Posterior vena cava (tissue), 2 donors: ENCODE measurements around the gene SLC9A5. TPM values are rescaled to one million over a fixed set of nuclear protein-coding genes. Genes with fewer than 3 reads are reported as not detected.

Source experiments
- DNase-seq: peaks from one replicate; pipeline ENCODE4 v3.0.0-alpha.2; 2020; ENCODE audit warnings: low spot score
- intact Hi-C, 2 donors: fragments of 100-400 bp; cut with DNase I; formaldehyde crosslinking; loops; one replicate each; pipeline versions ENCODE4 v1.14.1 to v1.14.2; 2022 to 2023
- microRNA-seq, 2 donors: library from miRNA; unstranded; fragments of <30 nt; microRNA quantifications; one replicate each; pipeline ENCODE4 v1.2.0, GENCODE V29; 2020 to 2021; ENCODE audit warnings: borderline microRNAs expressed in 2 of 2
- total RNA-seq, 2 donors: library from RNA; stranded (reverse); fragmentation: NEBNext Ultra II Directional; extraction: Animal tissue kit (Norgen Biotek cat#: 25700); gene quantifications; one replicate each; pipeline ENCODE4 v1.2.1, GENCODE V29; 2021
- donor health status: DM: yes; HTN: yes; CAD: no.
- donor health status: DM: yes; HTN: yes; CAD: no.

SLC9A5 gene
- total RNA-seq, 2 donors from 2014 or later, result 0.57 to 1.1 TPM

- intact Hi-C loops, result no loop called here
- no peak for DNase-seq
These were observed 45.5 kb downstream of the SLC9A5 start for GRCh38 chr16:67294171-67294757.

GRCh38 chr16:67294938-67295361 lies 46.2 kb downstream of the SLC9A5 start:
- intact Hi-C loops, result no loop called here
- DNase-seq, result no peak

- peak; percentile 1 for DNase-seq
- intact Hi-C loops, result no loop called here
These were observed 47.6 kb downstream of the SLC9A5 start for GRCh38 chr16:67296420-67296819.

- no peak for DNase-seq
- intact Hi-C loops, result no loop called here
These were observed 49.5 kb downstream of the SLC9A5 start for GRCh38 chr16:67298277-67298676.

GRCh38 chr16:67299269-67299668 lies 50.5 kb downstream of the SLC9A5 start:
- DNase-seq, result no peak
- intact Hi-C loops, result no loop called here

DNA sequence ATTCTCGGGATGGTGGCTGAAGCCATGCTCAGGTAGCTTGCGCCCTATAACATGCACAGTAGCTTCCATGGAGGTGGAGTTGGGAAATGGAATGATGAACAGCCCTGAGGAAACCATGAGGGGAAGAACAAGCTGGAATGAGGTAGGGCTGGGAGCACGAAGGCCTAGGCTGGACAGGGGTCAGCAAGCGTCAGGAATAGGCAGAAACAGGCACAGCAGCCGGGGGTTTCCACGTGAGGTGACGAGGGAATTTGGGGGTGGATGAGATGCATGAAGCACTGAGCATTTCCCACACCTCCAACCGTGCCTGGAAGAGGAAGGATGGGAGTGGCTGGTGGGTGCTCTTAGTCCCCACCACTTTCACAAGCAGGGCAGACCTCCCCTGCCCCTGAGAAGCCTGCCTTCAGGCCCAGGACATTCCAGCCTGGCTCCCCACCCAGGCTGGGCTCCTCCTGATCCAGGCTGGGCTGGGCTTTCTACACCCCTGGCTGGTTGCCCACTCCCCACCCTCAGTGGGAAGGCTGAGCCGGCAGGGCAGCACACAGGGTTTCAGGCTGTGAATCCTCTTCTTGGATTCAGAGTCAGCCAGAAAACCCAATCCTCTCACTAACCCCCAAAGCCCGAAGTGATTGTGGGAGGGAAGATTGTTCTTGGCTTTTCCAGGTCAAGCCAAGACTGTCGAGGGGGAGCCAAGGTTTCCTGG lies 52.5 kb downstream of the SLC9A5 start:
- intact Hi-C loops, result no loop called here
- peak; percentile 93 for DNase-seq

- intact Hi-C loops, result no loop called here
- peak; percentile 62 for DNase-seq
These were observed 53.3 kb downstream of the SLC9A5 start for GRCh38 chr16:67302076-67302475.

GRCh38 chr16:67302970-67303369 lies 54.2 kb downstream of the SLC9A5 start:
- intact Hi-C loops, result no loop called here
- no peak for DNase-seq

- no peak for DNase-seq
- intact Hi-C loops, result no loop called here
These were observed 55.2 kb downstream of the SLC9A5 start for GRCh38 chr16:67304020-67304419.

GRCh38 chr16:67305216-67306071 lies 56.7 kb downstream of the SLC9A5 start:
- intact Hi-C loops, result no loop called here
- no peak for DNase-seq

DNA sequence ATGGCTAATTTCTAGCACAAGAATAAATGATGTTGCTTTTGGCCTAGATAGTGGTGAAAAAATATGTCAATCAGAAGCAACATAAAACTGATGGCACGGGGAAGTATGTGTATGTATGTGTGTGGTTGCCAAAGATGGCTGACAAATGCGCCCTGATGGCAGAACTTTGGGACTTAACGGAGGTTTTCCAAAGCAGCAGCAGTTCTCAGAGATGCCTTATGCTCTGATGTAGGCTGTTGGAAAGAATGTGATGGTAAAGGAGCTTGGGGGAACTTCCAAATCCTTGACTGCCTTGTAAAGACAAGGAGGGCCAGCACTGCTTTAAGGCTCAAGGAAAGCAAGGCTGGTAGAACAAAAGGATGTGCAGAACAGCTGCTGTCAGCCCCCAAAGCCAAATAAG lies 61.8 kb downstream of the SLC9A5 start:
- intact Hi-C loops, result no loop called here
- no peak for DNase-seq

DNA sequence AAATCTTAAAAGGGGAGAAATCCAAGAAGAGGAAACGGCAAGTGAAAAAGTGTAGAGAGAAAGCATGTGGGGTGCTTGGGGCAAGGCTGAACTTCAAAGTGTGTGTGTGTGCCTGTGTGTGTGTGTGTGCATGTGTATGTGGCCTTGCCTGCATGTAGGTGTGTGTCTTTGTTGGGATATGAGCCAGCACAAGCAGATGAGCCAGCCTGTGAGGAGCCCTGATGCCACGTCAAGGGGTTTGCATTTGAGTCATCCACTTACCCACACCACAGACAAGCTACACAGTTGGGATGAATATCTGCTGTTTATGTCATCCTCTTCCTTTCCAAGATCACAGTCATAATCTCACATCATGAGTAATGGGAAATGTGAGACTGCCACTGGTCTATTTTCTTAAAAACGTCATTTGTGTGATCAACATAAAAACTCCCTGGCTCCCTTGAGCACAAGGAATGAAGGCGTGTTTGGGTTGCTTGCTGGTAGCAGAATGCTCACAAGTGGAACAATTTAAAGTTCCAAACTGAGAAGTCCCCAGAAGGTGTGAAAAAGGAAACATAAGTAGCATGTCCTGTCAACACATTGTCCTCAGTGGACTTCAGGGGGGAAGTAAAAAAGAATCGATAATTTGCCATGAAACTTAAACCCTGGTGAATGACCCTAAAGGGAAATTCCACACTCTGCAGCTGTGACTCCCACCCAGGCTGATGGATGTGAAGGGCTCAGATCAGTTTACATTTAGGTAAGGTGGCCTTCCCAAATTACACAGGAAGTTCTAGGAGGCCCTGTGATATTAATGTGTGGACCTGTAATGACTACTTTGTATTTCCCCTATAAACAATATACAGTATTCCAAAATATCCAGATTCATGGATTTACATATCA lies 63.1 kb downstream of the SLC9A5 start:
- intact Hi-C loops, result no loop called here
- no peak for DNase-seq

- intact Hi-C loops, result no loop called here
These were observed 63.9 kb downstream of the SLC9A5 start for GRCh38 chr16:67312719-67313118.

DNA sequence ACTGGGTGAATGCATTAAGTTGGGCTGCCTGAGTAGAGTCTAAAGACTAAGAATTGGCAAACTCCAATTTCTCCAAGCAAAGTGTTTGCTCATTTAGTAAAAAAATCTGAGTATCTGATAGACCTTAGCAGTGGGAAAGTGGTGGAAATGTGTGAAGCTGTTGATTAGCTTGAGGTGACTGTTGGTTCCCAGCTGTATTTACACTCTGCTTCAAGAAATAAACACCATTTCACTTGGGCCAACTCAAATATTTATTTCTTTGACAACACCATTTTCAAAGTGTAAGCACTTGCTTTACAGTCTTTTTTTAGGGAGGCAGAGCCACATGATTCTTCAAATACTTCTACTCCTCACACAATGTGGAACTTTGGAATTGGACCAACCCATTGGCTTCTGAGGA lies 69.1 kb downstream of the SLC9A5 start:
- intact Hi-C loops, result no loop called here
- DNase-seq, result no peak

More at GRCh38 chr16:67312719-67313118, 63.9 kb downstream of the SLC9A5 start:
- no peak for DNase-seq

Small RNA genes lying within 50 kb of the gene (microRNA-seq; reads per million reads assigned to microRNA genes)
- 137 to 214 reads per million in 2 donors for gene MIR328

Other genes starting within 250 kb of the SLC9A5 start
- gene CBFB, start 219.8 kb upstream of the SLC9A5 start, total RNA-seq, result 10 to 100 TPM; 39.7 to 42.0 TPM
- 10 to 100 TPM; 10.4 to 12.0 TPM for gene PHAF1, start 139.0 kb upstream of the SLC9A5 start, total RNA-seq
- gene B3GNT9, start 98.0 kb upstream of the SLC9A5 start, total RNA-seq, result 10 to 100 TPM; 13.0 to 22.0 TPM
- gene TRADD, start 89.1 kb upstream of the SLC9A5 start, total RNA-seq, result 10 to 100 TPM; 15.6 to 17.4 TPM
- gene FBXL8, start 89.0 kb upstream of the SLC9A5 start, total RNA-seq, result 10 to 100 TPM in 1 of 2 donors, 1 to 10 TPM in 1; 9.2 to 13.0 TPM
- 10 to 100 TPM; 25.8 to 40.1 TPM for gene HSF4, start 84.2 kb upstream of the SLC9A5 start, total RNA-seq
- gene NOL3, start 78.4 kb upstream of the SLC9A5 start, total RNA-seq, result 10 to 100 TPM; 18.8 to 31.6 TPM
- 10 to 100 TPM; 18.3 to 22.1 TPM for gene MATCAP1, start 65.0 kb upstream of the SLC9A5 start, total RNA-seq
- 1 to 10 TPM; 1.6 to 3.1 TPM for gene EXOC3L1, start 58.8 kb upstream of the SLC9A5 start, total RNA-seq
- gene E2F4, start 56.8 kb upstream of the SLC9A5 start, total RNA-seq, result 10 to 100 TPM; 42.0 to 43.8 TPM
- 1 to 10 TPM in 1 of 2 donors, under 1 TPM in 1; 0.93 to 1.2 TPM for gene ELMO3, start 49.8 kb upstream of the SLC9A5 start, total RNA-seq
- 10 to 100 TPM; 25.1 to 33.1 TPM for gene TMEM208, start 21.8 kb upstream of the SLC9A5 start, total RNA-seq
- gene FHOD1, start 1.5 kb upstream of the SLC9A5 start, total RNA-seq, result 10 to 100 TPM; 23.8 to 32.9 TPM
- 1 to 10 TPM; 3.2 to 5.4 TPM for gene PLEKHG4, start 30.6 kb downstream of the SLC9A5 start, total RNA-seq
- gene KCTD19, start 77.8 kb downstream of the SLC9A5 start, total RNA-seq, result not detected
- gene LRRC36, start 77.8 kb downstream of the SLC9A5 start, total RNA-seq, result under 1 TPM in 1 of 2 donors, not detected in 1; 0.56 TPM
- 10 to 100 TPM in 1 of 2 donors, 1 to 10 TPM in 1; 8.2 to 39.3 TPM for gene TPPP3, start 144.5 kb downstream of the SLC9A5 start, total RNA-seq
- gene ZDHHC1, start 167.5 kb downstream of the SLC9A5 start, total RNA-seq, result 10 to 100 TPM; 10.7 to 11.3 TPM
- 1 to 10 TPM in 1 of 2 donors, under 1 TPM in 1; 0.43 to 3.2 TPM for gene HSD11B2, start 182.1 kb downstream of the SLC9A5 start, total RNA-seq
- 10 to 100 TPM; 56.7 to 73.4 TPM for gene ATP6V0D1, start 232.2 kb downstream of the SLC9A5 start, total RNA-seq
- gene AGRP, start 234.6 kb downstream of the SLC9A5 start, total RNA-seq, result not detected